ENCODE measurements around the gene SHB. TPM values are rescaled to one million over a fixed set of nuclear protein-coding genes. Genes with fewer than 3 reads are reported as not detected.

SHB gene
- total RNA-seq, 2 experiments from 2014 or later, result 1.2 to 1.3 TPM

DNA sequence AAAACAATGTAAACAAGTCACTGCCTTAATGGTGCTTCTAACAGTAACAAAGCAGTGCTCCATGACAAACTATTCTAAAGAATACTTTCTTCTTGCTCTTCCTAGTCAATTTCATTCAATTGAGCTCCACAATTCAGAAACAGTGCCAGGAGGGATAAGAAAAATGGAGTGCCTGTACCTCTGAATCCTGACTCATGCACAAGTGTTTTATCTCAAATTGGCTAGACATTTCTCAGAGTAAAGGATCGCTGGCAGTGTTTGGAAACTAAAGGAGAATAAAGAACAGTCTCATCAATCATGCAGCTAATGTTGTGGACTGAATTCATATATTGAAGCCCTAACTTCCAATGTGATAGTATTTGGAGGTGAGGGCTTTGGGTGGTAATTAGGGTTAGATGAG is 192.7 kb downstream of the SHB start:
- Mint-ChIP-seq H3K27me3 (no peaks in the 10 kb centered on the region), H3K36me3 (ENCODE audit: low read depth) (peaks cover 12% of the 10 kb centered on the region), H3K9me3 (ENCODE audit: low read depth) (no peaks in the 10 kb centered on the region), H3K27ac (no peak overlapping the region), H3K4me1 (no peaks in the 10 kb centered on the region), H3K4me3 (no peak overlapping the region)
- intact Hi-C loops (cut with DNase I, micrococcal nuclease), result no loop called here
- ATAC-seq (no peak), DNase-seq (no peak)
- ChIA-PET CTCF (interaction anchor here (1.2 kb wide), 1 partner anchor 16 kb away, joined by 4 read pairs; no protein-coding TSS in a partner anchor), POLR2A (no interaction called here)

DNA sequence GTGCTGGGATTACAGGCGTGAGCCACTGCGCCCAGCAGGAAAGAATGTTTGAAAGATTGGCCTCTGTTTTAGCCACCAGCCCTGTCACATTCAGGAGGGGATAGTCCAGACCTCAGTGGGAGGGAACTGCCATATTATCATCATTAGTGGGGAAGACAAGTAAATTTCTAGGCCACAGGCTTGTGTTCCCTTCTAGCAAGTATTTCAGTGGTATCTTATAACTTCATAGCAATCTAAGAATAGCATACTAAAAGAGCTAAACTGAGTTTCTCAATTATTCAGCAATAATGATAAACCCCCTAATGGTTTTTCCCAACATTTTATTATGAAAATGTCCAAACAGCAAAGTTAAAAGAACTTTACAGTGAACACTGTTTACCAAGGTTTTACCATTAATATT is 195.1 kb downstream of the SHB start:
- Mint-ChIP-seq H3K27me3 (no peaks in the 10 kb centered on the region), H3K4me3 (no peak overlapping the region), H3K9me3 (ENCODE audit: low read depth) (no peaks in the 10 kb centered on the region), H3K36me3 (ENCODE audit: low read depth) (peaks cover 10% of the 10 kb centered on the region), H3K27ac (no peak overlapping the region), H3K4me1 (no peaks in the 10 kb centered on the region)
- intact Hi-C loops (cut with DNase I, micrococcal nuclease), result no loop called here
- CTCF ChIA-PET, result no interaction called here
- DNase-seq (no peak), ATAC-seq (no peak)
- POLR2A ChIA-PET, result interaction anchor here (0.7 kb wide), 1 partner anchor 913 kb away, joined by 3 read pairs; no protein-coding TSS in a partner anchor

DNA sequence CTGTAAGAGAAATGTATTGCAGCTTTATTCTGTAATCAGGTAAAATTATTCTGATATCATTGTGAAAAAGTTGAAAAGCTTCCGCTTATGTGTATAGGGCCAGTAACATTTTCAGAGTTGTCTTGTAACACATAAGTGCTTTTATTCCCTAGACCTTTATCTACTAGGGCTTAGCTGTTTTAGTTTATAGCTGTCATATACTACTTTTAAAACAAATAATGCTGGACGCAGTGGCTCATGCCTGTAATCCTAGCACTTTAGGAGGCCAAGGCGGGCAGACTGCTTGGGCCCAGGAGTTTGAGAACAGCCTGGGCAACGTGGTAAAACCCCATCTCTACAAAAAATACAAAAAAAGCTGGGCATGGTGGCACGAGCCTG is 198.2 kb downstream of the SHB start:
- no peaks in the 10 kb centered on the region for H3K9me3 Mint-ChIP-seq (ENCODE audit: low read depth)
- H3K4me1 Mint-ChIP-seq, result no peaks in the 10 kb centered on the region
- DNase-seq (no peak), ATAC-seq (no peak)
- H3K27me3 Mint-ChIP-seq, result no peaks in the 10 kb centered on the region
- H3K27ac Mint-ChIP-seq, result no peak overlapping the region
- H3K36me3 Mint-ChIP-seq (ENCODE audit: low read depth), result peaks cover 6% of the 10 kb centered on the region
- ChIA-PET CTCF (interaction anchor here (0.5 to 1.0 kb wide), 4 partner anchors 14 to 771 kb away, joined by 3 to 4 read pairs (median 3); no protein-coding TSS in a partner anchor), POLR2A (no interaction called here)
- H3K4me3 Mint-ChIP-seq, result no peak overlapping the region
- intact Hi-C loops (cut with DNase I, micrococcal nuclease), result no loop called here

DNA sequence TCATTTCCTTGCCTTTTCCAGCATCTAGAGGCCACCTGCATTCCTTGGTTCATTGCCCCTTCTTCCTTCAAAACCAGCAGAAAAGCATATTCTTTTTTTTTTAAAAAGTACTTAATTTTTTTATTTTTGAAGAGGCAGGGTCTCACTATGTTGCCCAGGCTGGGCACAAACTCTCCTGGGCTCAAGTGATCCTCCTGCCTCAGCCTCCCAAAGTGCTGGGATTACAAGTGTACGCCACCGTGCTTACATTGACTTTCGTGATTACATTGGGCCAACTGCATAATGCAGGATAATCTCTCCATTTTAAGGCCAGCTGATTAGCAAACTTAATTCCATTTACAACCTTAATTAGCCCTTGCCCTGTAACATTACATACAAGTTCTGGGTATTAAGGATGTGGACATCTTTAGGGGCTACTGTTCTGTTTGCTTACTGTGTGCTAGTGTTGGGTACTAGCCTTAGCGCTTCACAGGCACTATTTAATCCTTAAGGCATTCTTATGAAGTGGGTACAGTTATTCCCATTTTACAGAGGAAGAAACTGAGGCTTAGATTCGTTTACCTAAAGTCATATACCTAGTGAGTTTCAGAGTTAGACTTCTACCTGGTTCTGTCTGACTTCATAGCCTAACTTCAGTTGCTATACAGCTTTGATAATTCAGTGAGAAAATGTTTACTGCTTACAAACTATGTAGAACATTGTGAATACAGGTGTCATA is 198.8 kb downstream of the SHB start:
- intact Hi-C loops (cut with DNase I, micrococcal nuclease), result no loop called here
- DNase-seq (no peak), ATAC-seq (no peak)
- H3K9me3 Mint-ChIP-seq (ENCODE audit: low read depth), result no peaks in the 10 kb centered on the region
- peaks cover 6% of the 10 kb centered on the region for H3K36me3 Mint-ChIP-seq (ENCODE audit: low read depth)
- no peak overlapping the region for H3K4me3 Mint-ChIP-seq
- CTCF ChIA-PET, result interaction anchor here (0.6 to 1.0 kb wide), 4 partner anchors 15 to 771 kb away, joined by 3 to 4 read pairs (median 4); no protein-coding TSS in a partner anchor
- no peaks in the 10 kb centered on the region for H3K4me1 Mint-ChIP-seq
- no peaks in the 10 kb centered on the region for H3K27me3 Mint-ChIP-seq
- H3K27ac Mint-ChIP-seq, result no peak overlapping the region
- POLR2A ChIA-PET, result no interaction called here

Other genes starting within 250 kb of the SHB start
- gene SLC25A51, start 165.1 kb downstream of the SHB start, total RNA-seq, result 10 to 100 TPM; 25.5 to 29.4 TPM

All from activated CD4-positive, alpha-beta T cell treated with anti-CD3 and anti-CD28 coated beads for 36 hours (primary cell).